Ovary (tissue), 3 donors: ENCODE results near the gene P3H4.

Source experiments
- EP300 ChIP-seq: sonication (generic); formaldehyde crosslinking; IDR thresholded peaks from one replicate; pipeline ENCODE4 v1.6.1; 2017; ENCODE audit warnings: antibody characterized with exemption
- POLR2A ChIP-seq: fragments of 450-650 bp; IDR thresholded peaks from one replicate; pipeline ENCODE4 v1.6.1; 2017; ENCODE audit warnings: antibody characterized with exemption, mild to moderate bottlenecking, moderate library complexity
- TF ChIP-seq, protein P1 (sequence below), 3 donors: fragments of 450-650 bp in 2 of 3; fragments of 200-600 bp in 1 of 3; IDR thresholded peaks; one replicate each; pipeline versions ENCODE4 v1.5.1 to v1.8.0; 2016 to 2022; ENCODE audit warnings: antibody characterized with exemption in 3 of 3, mild to moderate bottlenecking in 1 of 3
- donor health status: DM: no; HTN: no; CAD: no.

DNA sequence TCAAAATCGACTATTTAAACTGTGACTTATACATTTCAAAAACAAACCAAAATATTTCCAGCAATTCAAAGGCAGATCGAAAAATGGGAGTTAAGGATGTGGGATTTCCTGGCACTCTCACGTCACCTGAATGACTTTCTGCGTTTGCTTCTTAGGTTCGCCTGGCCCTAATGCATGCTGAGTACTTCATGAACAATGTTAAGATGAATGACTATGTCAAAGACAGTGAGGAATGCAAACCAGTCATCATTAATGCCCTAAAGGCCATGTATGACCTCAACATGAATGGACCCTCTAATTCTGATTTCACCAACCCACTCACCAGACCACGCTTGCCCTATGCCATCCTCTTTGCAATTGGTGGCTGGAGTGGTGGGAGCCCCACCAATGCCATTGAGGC, 33.2 kb upstream of the P3H4 start:
- TF ChIP-seq, protein P1, sequence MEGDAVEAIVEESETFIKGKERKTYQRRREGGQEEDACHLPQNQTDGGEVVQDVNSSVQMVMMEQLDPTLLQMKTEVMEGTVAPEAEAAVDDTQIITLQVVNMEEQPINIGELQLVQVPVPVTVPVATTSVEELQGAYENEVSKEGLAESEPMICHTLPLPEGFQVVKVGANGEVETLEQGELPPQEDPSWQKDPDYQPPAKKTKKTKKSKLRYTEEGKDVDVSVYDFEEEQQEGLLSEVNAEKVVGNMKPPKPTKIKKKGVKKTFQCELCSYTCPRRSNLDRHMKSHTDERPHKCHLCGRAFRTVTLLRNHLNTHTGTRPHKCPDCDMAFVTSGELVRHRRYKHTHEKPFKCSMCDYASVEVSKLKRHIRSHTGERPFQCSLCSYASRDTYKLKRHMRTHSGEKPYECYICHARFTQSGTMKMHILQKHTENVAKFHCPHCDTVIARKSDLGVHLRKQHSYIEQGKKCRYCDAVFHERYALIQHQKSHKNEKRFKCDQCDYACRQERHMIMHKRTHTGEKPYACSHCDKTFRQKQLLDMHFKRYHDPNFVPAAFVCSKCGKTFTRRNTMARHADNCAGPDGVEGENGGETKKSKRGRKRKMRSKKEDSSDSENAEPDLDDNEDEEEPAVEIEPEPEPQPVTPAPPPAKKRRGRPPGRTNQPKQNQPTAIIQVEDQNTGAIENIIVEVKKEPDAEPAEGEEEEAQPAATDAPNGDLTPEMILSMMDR (IDR thresholded peaks at IDR 0.05): no peak
- no peak for TF ChIP-seq EP300
- TF ChIP-seq POLR2A: no peak
